HG03139 (cell line): ENCODE measurements around the gene ACOT9.
"Not testable (repeated sequence)": the region's sequence is repeated elsewhere in the genome, so short reads cannot be mapped to it uniquely, and the experiment has no call there.

ENCODE experiments used
- ATAC-seq: cut with Tn5 transposase; IDR thresholded peaks from one replicate; pipeline ENCODE4 v1.9.1; 2021; ENCODE audit not compliant: unreplicated experiment

The ACOT9 gene

DNA sequence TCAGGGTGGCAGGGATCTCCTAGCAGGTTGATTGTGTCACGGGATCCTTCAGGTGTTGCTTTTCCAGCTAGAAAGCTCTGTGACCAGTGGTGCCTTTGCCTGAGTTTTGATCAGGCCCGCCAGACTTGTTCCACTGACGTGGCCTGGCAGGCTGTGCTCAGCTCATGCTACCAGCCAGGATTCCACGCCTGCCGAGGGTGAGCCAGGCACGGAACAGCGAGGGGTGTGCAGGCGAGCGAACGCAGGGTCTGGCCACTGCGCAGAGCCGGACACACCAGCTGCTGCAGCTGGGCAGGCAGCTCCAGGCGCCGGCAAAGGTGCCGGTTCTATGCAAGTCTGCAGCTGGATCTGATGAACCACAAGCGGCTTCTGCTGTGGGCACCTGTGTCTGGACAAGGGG is 22.8 kb upstream of the ACOT9 start:
- ATAC-seq, result no peak

DNA sequence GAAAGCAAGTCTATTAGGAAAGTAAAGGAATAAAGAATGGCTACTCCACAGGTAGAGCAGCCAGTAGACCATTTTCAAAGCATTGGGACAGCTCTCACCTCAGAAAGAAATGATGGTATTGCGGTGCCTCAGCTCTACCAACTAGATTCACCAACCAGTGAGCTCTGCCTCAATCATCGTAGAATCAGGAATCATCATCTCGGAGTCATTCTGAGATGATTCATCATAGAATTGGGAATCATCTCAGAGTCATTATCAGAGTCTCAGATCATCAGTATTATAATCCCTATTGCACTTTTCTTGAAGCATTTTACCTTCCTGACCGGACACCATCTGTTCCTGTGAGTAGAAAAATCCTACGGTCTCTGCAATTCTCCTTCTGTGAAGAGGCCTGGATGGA is 22.4 kb upstream of the ACOT9 start:
- no peak for ATAC-seq

DNA sequence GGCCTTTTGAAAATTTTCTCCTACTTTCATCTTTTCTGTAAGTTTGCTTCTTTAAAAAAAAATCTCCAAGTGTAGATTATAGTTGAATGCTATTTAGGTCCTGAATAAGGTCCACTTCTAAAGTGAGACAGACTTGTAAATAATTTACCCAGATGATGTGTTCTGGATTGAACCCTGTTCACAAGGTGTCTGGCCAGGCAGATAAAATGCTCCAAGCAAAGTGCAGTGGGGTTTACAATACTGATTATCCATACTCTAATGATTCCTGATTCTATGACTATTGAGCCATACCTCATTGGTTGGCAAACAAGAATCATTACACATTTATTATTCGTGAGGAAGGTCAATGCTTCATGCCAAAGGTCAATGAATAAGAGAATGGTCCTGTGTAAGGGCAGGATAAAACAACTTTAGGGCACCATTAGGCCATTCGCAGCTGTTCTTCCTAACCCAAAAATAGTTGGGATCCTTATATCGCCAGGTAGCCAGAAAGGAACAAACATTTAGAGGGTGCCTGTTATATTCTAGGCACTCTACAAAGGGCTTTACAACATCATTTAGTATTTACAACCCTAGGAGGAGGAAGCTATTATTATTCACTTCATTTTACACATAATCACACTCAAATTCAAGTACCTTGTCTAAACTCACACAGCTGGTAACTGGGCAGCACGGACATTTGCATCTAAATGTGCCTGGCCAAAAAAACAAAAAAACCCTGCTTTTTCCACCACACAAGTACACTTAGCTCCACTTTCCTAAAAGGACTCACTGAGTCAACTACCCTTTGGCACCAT is 21.3 kb upstream of the ACOT9 start:
- no peak for ATAC-seq

DNA sequence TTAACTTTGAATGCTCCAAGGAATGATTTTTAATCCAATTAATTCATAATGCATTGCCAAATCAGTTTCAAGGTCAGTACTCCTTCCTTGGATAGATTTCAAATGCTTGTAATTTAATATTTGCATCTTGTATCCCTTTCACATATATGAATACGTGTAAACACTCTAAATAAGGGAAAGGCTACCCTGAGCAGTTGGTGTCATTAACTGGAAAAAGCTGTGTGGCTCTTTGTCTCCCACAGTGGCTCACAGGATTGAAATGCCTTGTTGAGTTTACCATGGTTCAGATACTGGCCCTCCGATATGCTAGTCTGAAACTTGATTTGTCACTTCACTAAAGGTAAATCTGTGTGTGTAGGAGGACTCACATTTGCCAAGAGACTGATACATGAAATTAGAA is 16.7 kb upstream of the ACOT9 start:
- ATAC-seq, result no peak

DNA sequence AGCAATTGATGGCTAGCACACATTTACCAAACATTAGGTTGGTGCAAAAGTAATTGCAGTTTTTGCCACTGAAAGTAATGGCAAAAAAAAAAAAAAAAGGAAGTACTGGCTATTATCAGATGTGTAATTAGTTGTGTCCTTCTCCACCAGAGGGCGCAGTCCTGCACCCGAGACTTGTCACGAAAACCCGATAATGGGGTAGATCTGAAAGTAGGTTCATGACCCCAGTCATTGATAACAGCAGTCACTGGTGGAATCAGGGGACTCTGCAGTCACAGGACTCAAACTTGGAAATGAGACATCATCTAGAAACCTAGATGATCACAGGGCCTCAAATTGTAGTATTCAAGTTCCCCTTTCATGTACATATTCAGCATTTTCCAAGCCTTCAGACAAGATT is 13.1 kb upstream of the ACOT9 start:
- no peak for ATAC-seq

DNA sequence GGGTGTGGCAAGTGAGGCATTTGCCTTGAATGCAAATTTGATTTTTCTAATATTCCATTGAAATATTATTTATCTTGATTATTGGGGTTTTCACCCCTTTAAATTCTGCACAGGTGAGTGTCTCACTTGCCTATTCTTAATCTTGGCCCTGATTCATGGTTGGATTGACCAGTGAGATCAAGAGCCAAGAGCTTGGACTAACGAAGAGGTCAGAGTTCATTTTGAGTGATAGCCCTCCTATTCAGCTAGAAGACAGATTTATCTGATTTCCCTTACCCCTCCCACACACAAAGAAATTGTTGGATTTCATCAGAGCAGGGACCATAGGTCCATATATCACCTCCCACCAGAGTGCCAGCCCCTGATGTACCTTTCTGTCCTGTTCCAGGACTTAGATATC is 11.6 kb upstream of the ACOT9 start:
- no peak for ATAC-seq

DNA sequence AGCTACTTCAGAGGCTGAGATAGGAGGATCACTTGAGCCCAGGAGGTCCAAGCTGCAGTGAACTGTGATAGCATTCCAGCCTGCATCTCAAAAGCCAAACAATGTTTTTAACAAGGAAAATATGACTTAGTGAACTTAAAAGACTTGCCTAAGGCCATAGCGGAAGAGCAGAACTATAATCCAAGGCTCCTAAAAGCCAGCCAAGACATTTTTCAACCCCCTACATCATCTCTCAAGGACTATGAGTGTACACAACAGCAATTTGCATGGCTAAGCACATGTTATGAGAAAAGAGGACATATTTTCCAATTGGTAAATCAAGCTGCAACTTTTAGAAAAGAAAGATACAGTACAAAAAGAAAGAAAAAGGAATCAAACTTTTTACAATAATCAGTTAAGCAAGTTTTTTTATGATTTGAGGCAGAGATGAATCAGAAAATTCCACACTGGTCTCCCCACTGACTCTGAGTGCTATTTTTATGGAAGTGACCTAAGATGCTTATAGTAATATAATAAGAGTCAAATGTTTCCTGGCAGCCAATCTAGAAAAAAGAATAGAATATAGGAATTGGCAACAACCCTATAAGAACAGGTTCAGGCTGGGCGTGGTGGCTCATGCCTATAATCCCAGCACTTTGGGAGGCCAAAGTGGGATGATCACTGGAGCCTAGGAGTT is 9.8 kb upstream of the ACOT9 start:
- no peak for ATAC-seq

DNA sequence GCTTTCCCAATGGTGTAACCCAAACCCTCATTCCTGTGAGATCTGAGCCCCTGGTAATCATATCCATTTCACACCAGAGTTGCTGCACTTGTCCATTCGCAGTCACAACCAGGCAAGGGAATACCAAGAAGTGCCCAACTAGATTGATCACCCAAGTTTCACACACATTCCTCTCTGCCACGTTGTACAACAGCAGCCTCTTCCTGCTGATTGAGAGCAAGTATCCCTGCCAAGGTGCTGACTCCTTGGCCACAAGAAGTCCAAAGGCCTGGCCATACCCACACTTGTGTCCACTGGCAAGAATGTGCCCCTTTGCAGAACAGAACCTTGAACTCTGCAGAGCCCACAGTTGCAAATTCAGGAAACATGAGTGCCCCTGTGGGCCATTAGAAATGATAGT is 6.5 kb upstream of the ACOT9 start:
- no peak for ATAC-seq

DNA sequence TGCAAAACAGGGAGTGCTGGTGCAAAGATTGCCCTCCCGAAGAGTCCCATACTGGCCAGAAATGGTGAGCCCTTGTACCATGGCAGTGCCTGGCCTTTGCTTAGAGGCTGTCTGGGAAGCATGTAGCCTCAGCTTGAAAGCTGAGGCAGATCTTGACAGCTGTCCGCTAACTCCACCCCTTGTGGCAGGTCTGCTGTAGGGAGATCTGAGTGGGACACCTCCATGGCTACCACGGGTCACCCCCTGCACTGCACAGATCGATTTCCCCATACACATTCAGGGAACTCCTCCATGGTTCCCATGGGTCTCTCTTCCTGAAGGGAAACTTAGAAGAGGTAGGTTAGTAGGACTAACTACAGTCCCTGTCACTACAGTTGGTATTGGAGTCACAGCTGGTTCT is 6.1 kb upstream of the ACOT9 start:
- ATAC-seq, result no peak

DNA sequence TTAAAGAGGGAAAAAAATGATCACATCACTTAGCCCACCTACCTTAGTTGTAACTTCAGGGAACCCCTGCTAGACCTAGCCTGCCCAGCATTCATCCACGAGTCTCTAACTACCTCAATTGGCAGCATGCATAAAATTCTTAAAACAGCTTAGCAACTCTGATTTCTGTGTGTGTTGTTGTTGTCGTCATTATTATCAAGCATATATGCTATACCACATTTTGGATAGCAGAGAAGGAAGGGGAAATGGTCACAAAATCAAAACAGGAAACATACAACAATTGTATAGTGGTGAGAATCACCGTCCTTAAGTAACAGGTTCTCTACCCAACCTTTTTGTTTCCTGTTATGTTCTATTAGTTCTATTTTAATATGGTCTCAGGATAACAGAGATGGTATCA is 2.7 kb upstream of the ACOT9 start:
- no peak for ATAC-seq

DNA sequence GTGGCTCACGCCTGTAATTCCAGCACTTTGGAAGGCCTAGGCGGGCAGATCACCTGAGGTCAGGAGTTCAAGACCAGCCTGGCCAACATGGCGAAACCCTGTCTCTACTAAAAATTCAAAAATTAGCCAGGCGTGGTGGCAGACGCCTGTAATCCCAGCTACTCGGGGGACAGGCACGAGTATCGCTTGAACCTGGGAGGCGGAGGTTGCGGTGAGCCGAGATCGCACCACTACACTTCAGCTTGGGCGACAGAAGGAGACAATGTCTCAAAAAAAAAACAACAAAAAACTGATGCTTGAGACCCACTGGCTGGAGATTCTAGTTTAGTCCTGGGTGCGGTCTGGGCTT is 521 bp upstream of the ACOT9 start:
- not testable (repeated sequence) for ATAC-seq

DNA sequence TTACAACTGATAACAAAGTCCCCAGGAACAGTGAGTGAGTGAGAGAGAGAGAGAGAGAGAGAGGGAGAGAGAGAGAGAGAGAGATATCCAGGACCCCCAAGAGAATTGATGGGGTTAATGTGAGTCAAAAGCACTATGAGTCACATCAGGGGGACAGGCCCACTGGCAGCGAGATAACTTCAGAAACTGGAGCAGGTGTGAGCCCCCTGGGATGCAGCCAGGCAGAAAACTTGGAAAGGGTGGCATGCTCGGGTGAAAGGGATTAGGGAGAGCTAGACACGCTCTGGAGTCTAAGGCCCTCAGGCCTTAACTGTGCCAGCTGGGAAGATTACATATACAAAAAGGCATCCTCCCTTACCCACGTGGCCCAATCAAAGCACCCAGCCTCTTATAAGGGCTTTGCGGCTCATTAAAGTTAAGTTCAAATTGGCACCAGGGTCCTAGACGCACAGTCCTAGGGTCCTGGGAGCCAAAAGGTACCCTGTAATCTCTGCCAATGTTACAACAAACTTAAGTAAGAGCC is 841 bp downstream of the ACOT9 start:
- ATAC-seq, result no peak

DNA sequence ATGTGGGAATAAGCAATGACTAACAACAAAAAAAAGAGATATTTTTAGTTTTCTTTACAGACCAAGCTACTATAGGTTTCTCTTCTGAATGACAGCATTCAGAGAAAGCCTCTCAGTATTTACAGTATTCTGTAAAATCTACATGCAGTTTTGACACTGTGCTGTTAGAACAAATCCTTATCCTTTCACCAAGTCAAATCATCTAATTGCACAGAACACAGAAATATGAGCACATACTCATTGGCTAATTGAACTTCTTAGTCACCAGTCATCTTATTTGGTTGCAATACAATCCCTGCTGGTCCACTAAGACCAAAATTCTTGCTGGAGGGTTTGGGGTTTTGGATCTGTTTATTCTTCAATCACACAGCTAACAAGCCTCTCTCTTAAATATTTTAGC is 5.7 kb downstream of the ACOT9 start:
- ATAC-seq, result no peak

DNA sequence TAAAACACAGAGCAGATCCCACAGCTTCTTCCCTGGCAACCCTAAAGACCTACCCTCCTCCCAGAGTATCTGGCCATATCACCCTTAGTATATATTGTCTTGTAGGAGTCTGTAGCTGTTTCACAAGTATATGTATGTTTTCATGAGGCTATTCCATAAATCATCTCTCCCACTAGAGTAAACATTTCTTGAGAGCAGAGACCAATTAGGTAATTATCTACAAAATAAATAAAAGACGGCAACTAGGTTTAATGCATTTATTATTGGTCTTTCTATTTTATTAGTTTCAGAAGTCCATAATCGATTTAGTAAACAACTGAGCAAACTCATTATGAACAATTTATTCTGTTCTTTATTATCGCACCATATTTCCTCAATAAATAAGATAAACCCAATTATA is 7.0 kb downstream of the ACOT9 start:
- ATAC-seq, result no peak

DNA sequence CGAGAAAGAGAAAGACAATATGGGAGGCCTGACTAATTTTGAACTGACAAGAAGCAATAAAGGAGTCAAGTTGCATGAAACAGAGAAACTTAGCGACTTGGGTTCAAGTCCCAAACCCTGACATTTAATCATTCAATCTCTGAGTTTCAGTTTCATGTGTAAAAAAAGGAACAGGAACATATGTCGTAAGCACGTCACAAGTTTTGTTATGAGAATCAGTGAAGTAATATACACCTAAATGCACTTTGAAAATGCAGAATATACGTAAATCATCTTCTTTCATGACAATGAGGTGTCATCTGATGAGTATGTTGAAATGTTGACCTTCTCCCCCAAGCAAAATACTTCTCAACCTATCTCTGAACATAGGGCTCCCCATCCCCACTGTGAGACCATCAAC is 10.4 kb downstream of the ACOT9 start:
- ATAC-seq, result peak; percentile 83

DNA sequence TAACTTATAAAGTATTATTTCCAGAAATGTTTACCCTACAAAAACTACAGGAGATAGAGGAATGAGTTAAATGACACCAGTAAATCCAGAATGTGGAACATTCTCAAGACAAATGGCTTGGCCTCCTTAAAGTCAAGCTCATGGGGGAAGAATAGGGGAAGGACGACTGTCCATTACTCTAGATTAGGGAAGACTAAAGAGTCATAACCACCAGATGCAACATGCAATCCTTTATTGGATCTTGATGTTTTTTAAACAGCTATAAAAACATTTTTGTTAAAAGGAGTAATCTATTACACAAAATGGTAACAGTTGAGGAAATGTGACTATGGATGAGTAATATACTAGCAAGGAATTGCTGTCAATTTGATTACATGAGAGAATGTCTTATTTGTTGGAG is 11.1 kb downstream of the ACOT9 start:
- ATAC-seq, result no peak

DNA sequence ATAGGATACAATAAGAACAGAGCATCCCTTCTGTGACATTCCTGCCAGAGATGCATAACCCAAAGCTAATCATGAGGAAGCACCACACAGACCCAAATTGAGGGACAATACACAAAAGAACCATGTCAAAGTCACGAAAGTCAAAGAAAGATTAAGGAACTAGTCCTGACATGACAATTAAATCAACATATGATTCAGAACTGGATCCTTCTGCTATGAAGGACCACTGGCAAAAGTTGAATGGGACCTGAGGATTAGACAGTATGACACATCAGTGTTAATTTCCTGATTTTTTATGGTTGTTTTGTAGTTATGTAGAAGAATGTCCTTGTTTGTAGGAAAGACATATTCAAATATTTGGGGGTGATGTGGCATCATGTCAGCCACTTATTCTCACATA is 13.9 kb downstream of the ACOT9 start:
- ATAC-seq, result no peak

DNA sequence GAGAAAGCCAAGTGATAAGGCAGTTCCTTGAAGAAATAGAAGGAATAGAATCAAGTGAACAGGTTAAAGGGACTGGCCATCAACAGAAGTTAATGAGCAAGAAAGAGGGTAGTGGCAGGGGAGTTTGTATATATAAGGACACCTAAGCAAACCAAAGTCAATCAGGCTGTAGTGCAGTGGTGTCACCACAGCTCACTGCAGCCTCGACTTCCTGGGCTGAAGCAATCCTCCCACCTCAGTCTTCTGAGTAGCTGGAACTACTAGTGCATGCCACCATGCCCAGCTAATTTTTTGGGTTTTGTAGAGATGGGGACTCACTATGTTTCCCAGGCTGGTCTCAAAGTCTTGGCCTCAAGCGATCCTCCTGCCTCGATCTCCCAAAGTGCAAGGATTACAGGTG is 15.9 kb downstream of the ACOT9 start:
- ATAC-seq, result no peak

DNA sequence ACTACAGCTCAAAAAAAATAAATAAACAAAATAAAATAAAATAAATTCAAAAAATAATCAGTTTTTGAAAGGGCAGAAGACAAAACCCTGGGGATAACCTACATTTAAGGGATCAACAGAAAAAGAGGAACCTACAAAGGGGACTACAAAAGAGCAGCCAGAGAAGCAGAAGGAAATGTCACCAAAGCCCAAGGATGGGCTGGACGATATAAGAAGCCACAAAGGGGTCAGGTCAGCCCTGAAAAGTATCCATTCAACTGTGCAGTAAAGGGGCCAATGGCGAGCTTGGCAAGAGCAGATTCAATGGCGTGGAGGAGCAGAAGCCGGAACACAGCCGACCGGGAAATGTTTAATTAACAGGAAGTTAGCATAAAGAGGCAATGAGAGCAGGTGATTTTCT is 16.9 kb downstream of the ACOT9 start:
- ATAC-seq, result no peak

DNA sequence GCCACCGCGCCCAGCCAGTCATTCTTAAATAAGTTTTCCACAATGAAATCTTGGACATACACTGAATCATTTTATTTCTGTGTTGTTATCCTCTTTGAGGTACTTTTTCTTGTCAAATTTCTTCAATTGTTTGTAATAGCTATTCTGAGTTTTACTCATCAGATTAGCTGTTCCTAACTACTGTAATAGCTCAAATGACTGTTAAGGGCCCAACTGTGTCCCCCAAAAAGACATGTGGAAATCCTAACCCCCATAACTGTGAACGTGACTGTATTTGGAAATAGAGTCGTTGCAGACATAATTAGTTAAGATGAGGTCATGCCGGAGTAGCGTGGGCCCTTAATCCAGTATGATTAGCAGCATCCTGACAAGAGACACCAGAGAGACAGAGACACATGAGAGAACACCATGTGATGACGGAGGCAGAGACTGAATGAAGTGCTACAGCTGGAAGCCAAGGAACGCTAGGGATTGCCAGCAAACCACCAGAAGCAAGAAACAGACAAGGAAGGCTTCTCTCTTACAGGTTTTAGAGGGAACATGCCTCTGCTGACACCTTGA is 22.9 kb downstream of the ACOT9 start:
- ATAC-seq, result no peak

DNA sequence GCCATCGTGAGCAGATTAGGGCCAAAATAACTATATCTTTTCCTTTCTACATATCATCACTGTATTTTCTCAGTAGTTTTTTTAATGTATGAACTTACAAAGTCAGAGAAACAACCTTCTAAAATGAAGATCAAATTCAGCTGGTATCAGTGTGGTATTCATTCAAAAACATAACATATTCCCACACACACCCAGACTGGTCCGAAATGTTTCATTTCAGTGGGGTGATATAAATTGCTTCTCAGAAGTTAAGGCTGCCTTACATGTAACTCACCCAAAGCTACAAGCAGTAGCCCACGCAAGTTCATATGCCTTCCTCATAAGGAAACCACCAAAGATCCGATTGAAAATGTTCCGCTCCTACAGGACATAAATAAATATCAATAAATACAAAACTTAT is 37.8 kb downstream of the ACOT9 start:
- ATAC-seq, result no peak

DNA sequence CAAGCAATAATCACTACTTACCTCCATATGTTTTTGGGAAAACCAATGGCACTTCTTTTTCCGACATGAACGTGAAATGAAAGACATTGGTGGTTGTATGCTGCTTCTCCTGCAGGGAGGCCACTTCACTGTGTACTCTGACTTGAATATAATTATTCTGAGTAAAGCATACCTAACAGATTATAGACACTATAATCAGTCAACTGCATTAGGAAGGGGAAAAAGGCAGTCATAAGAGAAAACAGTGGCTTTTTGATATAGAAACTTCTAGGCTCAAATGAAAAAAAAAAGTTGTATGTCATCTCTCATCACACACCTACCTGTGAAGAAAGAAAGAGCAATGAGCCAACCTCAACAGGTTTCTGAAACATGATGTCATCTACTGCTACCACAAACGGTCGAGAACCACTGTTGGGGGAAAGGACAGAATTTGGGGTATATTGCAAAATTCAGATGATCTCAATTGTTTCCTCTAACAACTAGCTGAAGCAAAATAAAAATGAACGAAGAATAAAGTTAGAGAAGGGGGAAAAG is 38.3 kb downstream of the ACOT9 start:
- no peak for ATAC-seq
